ENCODE results near the gene CARD14.

DNA sequence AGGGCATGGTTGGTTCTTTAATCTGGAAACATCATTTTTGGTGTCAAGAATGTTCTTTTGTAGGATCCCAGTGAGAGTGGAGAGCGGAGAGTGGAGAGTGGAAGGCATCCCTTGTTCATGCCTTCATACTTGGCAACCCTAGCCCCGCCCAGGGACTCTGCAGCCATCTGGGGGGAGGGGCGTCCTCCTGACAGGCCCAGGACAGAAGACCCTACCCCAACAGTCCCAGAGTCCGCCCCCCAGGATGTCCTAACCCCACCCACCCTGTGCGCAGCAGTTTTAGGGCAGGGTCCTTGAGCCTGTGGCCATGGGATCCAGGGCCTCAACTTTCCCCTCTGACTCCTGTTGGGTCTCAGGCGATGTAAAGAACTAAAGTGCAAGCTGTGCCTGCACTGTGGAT, 54.9 kb downstream of the CARD14 start:
- TF ChIP-seq, protein P1, sequence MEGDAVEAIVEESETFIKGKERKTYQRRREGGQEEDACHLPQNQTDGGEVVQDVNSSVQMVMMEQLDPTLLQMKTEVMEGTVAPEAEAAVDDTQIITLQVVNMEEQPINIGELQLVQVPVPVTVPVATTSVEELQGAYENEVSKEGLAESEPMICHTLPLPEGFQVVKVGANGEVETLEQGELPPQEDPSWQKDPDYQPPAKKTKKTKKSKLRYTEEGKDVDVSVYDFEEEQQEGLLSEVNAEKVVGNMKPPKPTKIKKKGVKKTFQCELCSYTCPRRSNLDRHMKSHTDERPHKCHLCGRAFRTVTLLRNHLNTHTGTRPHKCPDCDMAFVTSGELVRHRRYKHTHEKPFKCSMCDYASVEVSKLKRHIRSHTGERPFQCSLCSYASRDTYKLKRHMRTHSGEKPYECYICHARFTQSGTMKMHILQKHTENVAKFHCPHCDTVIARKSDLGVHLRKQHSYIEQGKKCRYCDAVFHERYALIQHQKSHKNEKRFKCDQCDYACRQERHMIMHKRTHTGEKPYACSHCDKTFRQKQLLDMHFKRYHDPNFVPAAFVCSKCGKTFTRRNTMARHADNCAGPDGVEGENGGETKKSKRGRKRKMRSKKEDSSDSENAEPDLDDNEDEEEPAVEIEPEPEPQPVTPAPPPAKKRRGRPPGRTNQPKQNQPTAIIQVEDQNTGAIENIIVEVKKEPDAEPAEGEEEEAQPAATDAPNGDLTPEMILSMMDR (IDR thresholded peaks at IDR 0.05), result no peak
- TF ChIP-seq EP300 (IDR thresholded peaks at IDR 0.05), result no peak
